Testis (tissue), 3 donors: Measurements from ENCODE around the gene SPRED1. TPM values are rescaled to one million over a fixed set of nuclear protein-coding genes. Genes with fewer than 3 reads are reported as not detected.
A peak's percentile ranks its signal among the peaks of the same experiment; 100 is the strongest.

Experiments
- DNase-seq: peaks from one replicate; pipeline ENCODE4 v3.0.0-alpha.2; 2019
- H3K27ac ChIP-seq, 2 donors: fragments of 200-600 bp; sonication (generic); one replicate each; pipeline ENCODE4 v1.5.1; 2019
- H3K27me3 ChIP-seq: fragments of 200-600 bp; sonication (generic); one replicate; pipeline ENCODE4 v1.5.1; 2019
- H3K36me3 ChIP-seq: fragments of 200-600 bp; sonication (generic); one replicate; pipeline ENCODE4 v1.5.1; 2017; ENCODE audit warnings: low read depth; ENCODE audit errors: missing control alignments
- H3K4me1 ChIP-seq: fragments of 200-600 bp; sonication (generic); one replicate; pipeline ENCODE4 v1.5.1; 2019
- H3K4me3 ChIP-seq, 2 donors: fragments of 200-600 bp; sonication (generic); one replicate each; pipeline ENCODE4 v1.5.1; 2017 to 2019
- H3K9me3 ChIP-seq: fragments of 200-600 bp; sonication (generic); one replicate; pipeline ENCODE4 v1.5.1; 2017
- CTCF ChIP-seq, 3 experiments: fragments of 450-650 bp in 2 of 3; fragments of 200-600 bp in 1 of 3; sonication (generic) in 1 of 3; IDR thresholded peaks; one replicate each; pipeline ENCODE4 v1.5.1; 2016 to 2019; ENCODE audit warnings: antibody characterized with exemption in 3 of 3, mild to moderate bottlenecking in 2 of 3, moderate library complexity in 1 of 3
- POLR2A ChIP-seq: fragments of 450-650 bp; IDR thresholded peaks from one replicate; pipeline ENCODE4 v1.6.1; 2017; ENCODE audit warnings: antibody characterized with exemption, mild to moderate bottlenecking, moderate library complexity
- WGBS, 2 donors: methylation state at CpG; one replicate each; pipeline ENCODE4 v1.1.5; 2018; 5-methylcytosine and 5-hydroxymethylcytosine counted together
- intact Hi-C: fragments of 100-400 bp; cut with DNase I; formaldehyde crosslinking; loops from one replicate; pipeline ENCODE4 v1.15.1; 2023; ENCODE audit warnings: low total_unique reads
- polyA plus RNA-seq: library from polyadenylated mRNA; stranded (reverse); fragments of 350-450 nt; fragmentation: Illumina TruSeq; extraction: RNeasy Lipid Tissue Mini Kit (QIAGEN cat#74804); gene quantifications from one replicate; pipeline ENCODE4 v1.2.3, GENCODE V29; 2014; ENCODE audit warnings: low read depth, low replicate concordance; ENCODE audit not compliant: insufficient read depth
- total RNA-seq, 2 donors: library from RNA; depleted of rRNA; stranded (reverse); fragments of >200 nt; gene quantifications; one replicate each; pipeline ENCODE4 v1.2.3, GENCODE V29; 2016

Gene SPRED1
- total and polyA plus RNA-seq, 3 donors from 2014 or later, result 9.3 to 14.2 (median 12.9) TPM

- H3K9me3 ChIP-seq, result no peaks in the 10 kb centered on the region
- no peaks in the 10 kb centered on the region for H3K27me3 ChIP-seq
- DNase-seq, result peak; percentile 81
- no peaks in the 10 kb centered on the region for H3K36me3 ChIP-seq
- no peak for TF ChIP-seq CTCF (IDR thresholded peaks at IDR 0.05)
- no peak for TF ChIP-seq POLR2A
- 0% methylated on average over 15 of the region's 15 CpGs for WGBS, 2 donors
- H3K27ac ChIP-seq, result peak overlapping the region; percentile 55 to 97
- H3K4me3 ChIP-seq, result peak overlapping the region; percentile 86 to 90
- peaks cover 9% of the 10 kb centered on the region for H3K4me1 ChIP-seq
- intact Hi-C loops, result loop anchor here (10.0 kb wide), 1 partner anchor 179 kb away; no protein-coding TSS in a partner anchor
Observed at GRCh38 chr15:38254051-38254883, 1.6 kb downstream of the SPRED1 start.

- Histone ChIP-seq H3K36me3 (no peaks in the 10 kb centered on the region), H3K4me1 (peaks cover 8% of the 10 kb centered on the region), H3K27ac (no peak overlapping the region), H3K9me3 (no peaks in the 10 kb centered on the region), H3K27me3 (no peaks in the 10 kb centered on the region), H3K4me3 (no peak overlapping the region)
- no peak for TF ChIP-seq CTCF (IDR thresholded peaks at IDR 0.05)
- TF ChIP-seq POLR2A, result no peak
- 26 to 35% methylated on average over 2 of the region's 2 CpGs for WGBS, 2 donors
- intact Hi-C loops, result loop anchor here (10.0 kb wide), 1 partner anchor 181 kb away; no protein-coding TSS in a partner anchor
- no peak for DNase-seq
Observed at GRCh38 chr15:38255690-38256089, 3.1 kb downstream of the SPRED1 start.

GRCh38 chr15:38257676-38258075, 5.0 kb downstream of the SPRED1 start:
- Histone ChIP-seq H3K4me3 (no peak overlapping the region), H3K27me3 (no peaks in the 10 kb centered on the region), H3K27ac (no peak overlapping the region), H3K36me3 (no peaks in the 10 kb centered on the region), H3K4me1 (peaks cover 5% of the 10 kb centered on the region), H3K9me3 (no peaks in the 10 kb centered on the region)
- WGBS, 2 donors, result 17 to 21% methylated on average over 2 of the region's 2 CpGs
- TF ChIP-seq POLR2A, result no peak
- TF ChIP-seq CTCF (IDR thresholded peaks at IDR 0.05), result no peak
- intact Hi-C loops, result loop anchor here (10.0 kb wide), 1 partner anchor 183 kb away; no protein-coding TSS in a partner anchor
- no peak for DNase-seq

DNA sequence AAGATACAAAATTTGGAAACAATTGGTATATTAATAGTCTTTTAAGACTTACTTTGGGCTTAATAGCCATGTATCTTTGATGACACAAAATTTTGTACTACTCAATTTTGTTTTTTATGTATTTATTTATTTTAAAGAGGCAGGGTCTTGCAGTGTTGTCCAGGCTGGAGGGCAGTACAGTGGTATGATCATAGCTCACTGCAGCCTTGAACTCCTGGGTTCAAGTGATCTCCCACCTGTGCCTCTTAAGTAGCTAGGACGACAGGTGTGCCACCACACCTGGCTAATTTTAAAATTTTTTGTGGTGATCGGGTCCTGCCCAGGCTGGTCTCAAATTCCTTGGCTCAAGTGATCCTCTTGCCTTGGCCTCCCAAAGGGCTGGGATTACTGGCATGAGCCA, 6.5 kb downstream of the SPRED1 start:
- no peaks in the 10 kb centered on the region for H3K27me3 ChIP-seq
- TF ChIP-seq POLR2A (no peak), CTCF (IDR thresholded peaks at IDR 0.05) (no peak)
- H3K36me3 ChIP-seq, result no peaks in the 10 kb centered on the region
- H3K27ac ChIP-seq, result no peak overlapping the region
- DNase-seq, result no peak
- intact Hi-C loops, result loop anchor here (10.0 kb wide), 1 partner anchor 184 kb away; no protein-coding TSS in a partner anchor
- 85 to 96% methylated on average over 2 of the region's 2 CpGs for WGBS, 2 donors
- H3K9me3 ChIP-seq, result no peaks in the 10 kb centered on the region
- no peaks in the 10 kb centered on the region for H3K4me1 ChIP-seq
- no peak overlapping the region for H3K4me3 ChIP-seq
